ENCODE measurements around the gene KCNJ16. TPM values are rescaled to one million over a fixed set of nuclear protein-coding genes. Genes with fewer than 3 reads are reported as not detected.

Gene KCNJ16
- total and polyA plus RNA-seq, 2 donors (not counting 1 experiment from before 2014, with no cell fraction given): not detected

GRCh38 chr17:70168977-70169708 lies 94.1 kb downstream of the KCNJ16 start, which contains the start of gene KCNJ2:
TSS of gene KCNJ2 (plus strand) at chr17:70169532. CDS start at chr17:70175040, 5,508 bp downstream.
- peak; percentile 78 to 80 for DNase-seq (ENCODE audit: low read depth in 2 of 2)
- H3K27me3 ChIP-seq (ENCODE audit: control insufficient read depth, insufficient read depth, low read length): no peaks in the 10 kb centered on the region
- H3K4me3 ChIP-seq (replicated peaks in 1 of 4; ENCODE audit: control extremely low read depth in 1 of 4, insufficient read depth in 1 of 4, low read depth in 3 of 4, low read length in 4 of 4): peak within 1 kb of the TSS; percentile 74 to 87 (median 81)
- peak within 1 kb of the TSS; percentile 76 for H2AFZ ChIP-seq (ENCODE audit: low read length)
- no peaks in the 10 kb centered on the region for H4K20me1 ChIP-seq (ENCODE audit: control insufficient read depth, extremely low read depth, insufficient read depth, low read length)
- peak within 1 kb of the TSS; percentile 89 for H3K4me2 ChIP-seq (ENCODE audit: extremely low read depth, insufficient read depth, low read length)
- peak within 1 kb of the TSS; percentile 60 for H3K27ac ChIP-seq (ENCODE audit: insufficient read depth, low read length)
- H3K4me1 ChIP-seq (ENCODE audit: control insufficient read depth, extremely low read depth, insufficient read depth, low read length): peaks cover 2% of the 10 kb centered on the region
- H3K36me3 ChIP-seq (ENCODE audit: control insufficient read depth, insufficient read depth, low read length): no peaks in the 10 kb centered on the region
- no peaks in the 10 kb centered on the region for H3K9me3 ChIP-seq (ENCODE audit: control insufficient read depth, insufficient read depth, low read depth, low read length)
- no peaks in the 10 kb centered on the region for H3K79me2 ChIP-seq (ENCODE audit: control insufficient read depth, insufficient read depth, low read length)
- peak within 1 kb of the TSS; percentile 61 for H3K9ac ChIP-seq (ENCODE audit: insufficient read depth, low read length)
- TF ChIP-seq, protein P1, sequence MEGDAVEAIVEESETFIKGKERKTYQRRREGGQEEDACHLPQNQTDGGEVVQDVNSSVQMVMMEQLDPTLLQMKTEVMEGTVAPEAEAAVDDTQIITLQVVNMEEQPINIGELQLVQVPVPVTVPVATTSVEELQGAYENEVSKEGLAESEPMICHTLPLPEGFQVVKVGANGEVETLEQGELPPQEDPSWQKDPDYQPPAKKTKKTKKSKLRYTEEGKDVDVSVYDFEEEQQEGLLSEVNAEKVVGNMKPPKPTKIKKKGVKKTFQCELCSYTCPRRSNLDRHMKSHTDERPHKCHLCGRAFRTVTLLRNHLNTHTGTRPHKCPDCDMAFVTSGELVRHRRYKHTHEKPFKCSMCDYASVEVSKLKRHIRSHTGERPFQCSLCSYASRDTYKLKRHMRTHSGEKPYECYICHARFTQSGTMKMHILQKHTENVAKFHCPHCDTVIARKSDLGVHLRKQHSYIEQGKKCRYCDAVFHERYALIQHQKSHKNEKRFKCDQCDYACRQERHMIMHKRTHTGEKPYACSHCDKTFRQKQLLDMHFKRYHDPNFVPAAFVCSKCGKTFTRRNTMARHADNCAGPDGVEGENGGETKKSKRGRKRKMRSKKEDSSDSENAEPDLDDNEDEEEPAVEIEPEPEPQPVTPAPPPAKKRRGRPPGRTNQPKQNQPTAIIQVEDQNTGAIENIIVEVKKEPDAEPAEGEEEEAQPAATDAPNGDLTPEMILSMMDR (conservative IDR thresholded peaks at IDR 0.05 in 1 of 2, IDR thresholded peaks at IDR 0.05 in 1 of 2; ENCODE audit: low read depth in 1 of 2, low read length in 2 of 2): no peak
- TF ChIP-seq EZH2 (IDR thresholded peaks at IDR 0.05; ENCODE audit: low read length, missing control alignments): no peak

GRCh38 chr17:70169709-70170597 lies 94.9 kb downstream of the KCNJ16 start:
- Histone ChIP-seq H4K20me1 (ENCODE audit: control insufficient read depth, extremely low read depth, insufficient read depth, low read length) (no peaks in the 10 kb centered on the region), H3K27ac (ENCODE audit: insufficient read depth, low read length) (peak overlapping the region; percentile 60), H3K27me3 (ENCODE audit: control insufficient read depth, insufficient read depth, low read length) (no peaks in the 10 kb centered on the region), H2AFZ (ENCODE audit: low read length) (peak overlapping the region; percentile 76), H3K36me3 (ENCODE audit: control insufficient read depth, insufficient read depth, low read length) (no peaks in the 10 kb centered on the region), H3K4me2 (ENCODE audit: extremely low read depth, insufficient read depth, low read length) (peak overlapping the region; percentile 89), H3K9ac (ENCODE audit: insufficient read depth, low read length) (peak overlapping the region; percentile 61), H3K79me2 (ENCODE audit: control insufficient read depth, insufficient read depth, low read length) (no peaks in the 10 kb centered on the region), H3K4me1 (ENCODE audit: control insufficient read depth, extremely low read depth, insufficient read depth, low read length) (peaks cover 2% of the 10 kb centered on the region), H3K9me3 (ENCODE audit: control insufficient read depth, insufficient read depth, low read depth, low read length) (no peaks in the 10 kb centered on the region), H3K4me3 (replicated peaks in 1 of 4; ENCODE audit: control extremely low read depth in 1 of 4, insufficient read depth in 1 of 4, low read depth in 3 of 4, low read length in 4 of 4) (peak overlapping the region; percentile 70 to 87 (median 81))
- no peak for TF ChIP-seq EZH2 (IDR thresholded peaks at IDR 0.05; ENCODE audit: low read length, missing control alignments)
- TF ChIP-seq, protein P1 (conservative IDR thresholded peaks at IDR 0.05 in 1 of 2, IDR thresholded peaks at IDR 0.05 in 1 of 2; ENCODE audit: low read depth in 1 of 2, low read length in 2 of 2): no peak
- DNase-seq (ENCODE audit: low read depth in 2 of 2): peak; percentile 26 to 81

DNA sequence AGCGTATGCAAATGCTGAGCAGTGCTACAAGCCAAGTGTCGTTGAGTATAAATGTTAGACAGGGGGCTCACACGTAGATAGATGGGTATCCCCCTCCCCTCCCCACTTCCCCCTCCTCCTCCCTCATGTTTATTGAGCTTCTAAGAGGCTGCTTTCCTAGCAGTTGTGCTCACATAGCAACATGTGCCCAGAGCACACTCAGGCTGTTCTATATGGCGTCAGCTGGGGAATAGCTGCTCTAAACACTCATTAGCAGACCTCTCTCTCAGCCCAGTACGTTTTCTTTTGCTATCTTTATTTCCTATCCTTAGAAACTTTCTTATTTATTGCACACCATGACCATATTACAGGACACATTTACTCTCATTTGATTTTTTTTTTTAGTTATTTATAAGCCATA lies 96.1 kb downstream of the KCNJ16 start:
- Histone ChIP-seq H3K27ac (ENCODE audit: insufficient read depth, low read length) (no peak overlapping the region), H3K79me2 (ENCODE audit: control insufficient read depth, insufficient read depth, low read length) (no peaks in the 10 kb centered on the region)

More for the DNA sequence above, 96.1 kb downstream of the KCNJ16 start:
- Histone ChIP-seq H3K9ac (ENCODE audit: insufficient read depth, low read length) (no peak overlapping the region), H2AFZ (ENCODE audit: low read length) (no peak overlapping the region), H3K9me3 (ENCODE audit: control insufficient read depth, insufficient read depth, low read depth, low read length) (no peaks in the 10 kb centered on the region), H4K20me1 (ENCODE audit: control insufficient read depth, extremely low read depth, insufficient read depth, low read length) (no peaks in the 10 kb centered on the region), H3K27me3 (ENCODE audit: control insufficient read depth, insufficient read depth, low read length) (no peaks in the 10 kb centered on the region), H3K4me2 (ENCODE audit: extremely low read depth, insufficient read depth, low read length) (peak overlapping the region; percentile 69), H3K4me3 (replicated peaks in 1 of 4; ENCODE audit: control extremely low read depth in 1 of 4, insufficient read depth in 1 of 4, low read depth in 3 of 4, low read length in 4 of 4) (peak overlapping the region in 3 of 4 experiments; percentile 70 to 87 (median 84)), H3K4me1 (ENCODE audit: control insufficient read depth, extremely low read depth, insufficient read depth, low read length) (peaks cover 2% of the 10 kb centered on the region), H3K36me3 (ENCODE audit: control insufficient read depth, insufficient read depth, low read length) (peaks cover 2% of the 10 kb centered on the region)
- DNase-seq (ENCODE audit: low read depth in 2 of 2): no peak
- TF ChIP-seq, protein P1 (conservative IDR thresholded peaks at IDR 0.05 in 1 of 2, IDR thresholded peaks at IDR 0.05 in 1 of 2; ENCODE audit: low read depth in 1 of 2, low read length in 2 of 2): no peak
- TF ChIP-seq EZH2 (IDR thresholded peaks at IDR 0.05; ENCODE audit: low read length, missing control alignments): no peak
